ENCODE data around the gene TNFSF15.

TNFSF15 gene

GRCh38 chr9:114824110-114824509 is 18.3 kb upstream of the TNFSF15 start:
- DNase-seq: peak; percentile 69

- DNase-seq: no peak
Observed at GRCh38 chr9:114823441-114823840, 17.6 kb upstream of the TNFSF15 start.

GRCh38 chr9:114822708-114823107 is 16.9 kb upstream of the TNFSF15 start:
- no peak for DNase-seq

- DNase-seq: no peak
Observed at GRCh38 chr9:114820776-114821501, 15.1 kb upstream of the TNFSF15 start.

GRCh38 chr9:114818178-114818577 is 12.3 kb upstream of the TNFSF15 start:
- no peak for DNase-seq

- DNase-seq: no peak
Observed at GRCh38 chr9:114813717-114814418, 8.0 kb upstream of the TNFSF15 start.

- DNase-seq: no peak
Observed at GRCh38 chr9:114811966-114812636, 6.3 kb upstream of the TNFSF15 start.

GRCh38 chr9:114811301-114811700 is 5.5 kb upstream of the TNFSF15 start:
- peak; percentile 32 for DNase-seq

- DNase-seq: no peak
Observed at GRCh38 chr9:114810614-114811013, 4.8 kb upstream of the TNFSF15 start.

- no peak for DNase-seq
Observed at GRCh38 chr9:114806526-114806900, 674 bp upstream of the TNFSF15 start.

- DNase-seq: peak; percentile 80
Observed at GRCh38 chr9:114804505-114804904, 1.3 kb downstream of the TNFSF15 start.

- peak; percentile 38 for DNase-seq
Observed at GRCh38 chr9:114803479-114804265, 2.2 kb downstream of the TNFSF15 start.

GRCh38 chr9:114799925-114800324 is 5.9 kb downstream of the TNFSF15 start:
- DNase-seq: no peak

- DNase-seq: no peak
Observed at GRCh38 chr9:114799441-114799840, 6.4 kb downstream of the TNFSF15 start.

- DNase-seq: no peak
Observed at GRCh38 chr9:114798780-114799427, 6.9 kb downstream of the TNFSF15 start.

GRCh38 chr9:114798101-114798500 is 7.7 kb downstream of the TNFSF15 start:
- DNase-seq: no peak

- no peak for DNase-seq
Observed at GRCh38 chr9:114792396-114792795, 13.4 kb downstream of the TNFSF15 start.

GRCh38 chr9:114791736-114792135 is 14.1 kb downstream of the TNFSF15 start:
- no peak for DNase-seq

GRCh38 chr9:114791312-114791711 is 14.5 kb downstream of the TNFSF15 start:
- no peak for DNase-seq

GRCh38 chr9:114790521-114790920 is 15.3 kb downstream of the TNFSF15 start:
- peak; percentile 49 for DNase-seq

- no peak for DNase-seq
Observed at GRCh38 chr9:114789006-114789405, 16.8 kb downstream of the TNFSF15 start.

- DNase-seq: no peak
Observed at GRCh38 chr9:114787781-114788498, 17.9 kb downstream of the TNFSF15 start.
